Breast epithelium (tissue), 3 donors: ENCODE measurements around the gene URI1.

ENCODE experiments used
- POLR2A ChIP-seq: fragments of 450-650 bp; IDR thresholded peaks from one replicate; pipeline ENCODE4 v1.6.1; 2016; ENCODE audit warnings: antibody characterized with exemption, mild to moderate bottlenecking, moderate library complexity
- POLR2AphosphoS5 ChIP-seq, 3 donors: sonication (generic); formaldehyde crosslinking; IDR thresholded peaks; one replicate each; pipeline ENCODE4 v1.6.1; 2017; ENCODE audit warnings: antibody characterized with exemption in 3 of 3
- TF ChIP-seq, protein P1 (sequence below), 3 donors: fragments of 450-650 bp; IDR thresholded peaks; one replicate each; pipeline ENCODE4 v1.5.1; 2016 to 2017; ENCODE audit warnings: antibody characterized with exemption in 3 of 3, mild to moderate bottlenecking in 3 of 3, moderate library complexity in 3 of 3

DNA sequence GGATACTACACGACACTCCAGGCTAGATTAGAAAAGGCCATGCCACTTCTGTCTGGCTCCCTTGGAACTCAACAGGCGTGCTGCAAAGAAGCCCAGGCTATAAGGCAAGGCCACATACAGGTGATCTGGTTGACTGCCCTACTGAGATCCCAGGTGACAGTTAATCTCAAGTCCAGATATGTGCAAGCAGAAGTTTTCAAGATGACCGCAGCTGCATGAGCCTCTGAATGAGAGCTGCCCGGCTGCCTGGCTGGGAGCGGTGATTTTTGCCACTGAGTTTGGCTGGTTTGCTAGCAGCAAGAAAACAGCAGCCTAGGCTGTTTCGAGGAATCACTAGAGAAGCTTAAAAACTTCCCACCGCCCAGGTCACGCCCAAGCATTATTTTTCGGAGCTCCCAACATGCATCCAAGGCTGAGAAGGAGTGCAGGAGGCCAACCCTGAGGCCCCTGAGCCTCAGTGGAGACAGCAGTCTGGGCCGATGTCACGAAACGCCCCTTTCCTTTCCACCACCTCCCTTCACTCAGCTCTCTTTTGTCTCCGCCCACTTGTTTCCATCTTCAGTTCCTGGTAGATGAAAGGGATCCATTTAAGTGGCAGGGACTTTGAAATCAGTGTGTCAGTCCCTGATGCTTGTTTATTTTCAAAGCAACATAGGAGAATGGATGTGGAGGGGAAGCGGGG, 14.0 kb upstream of the URI1 start:
- TF ChIP-seq POLR2A (no peak), POLR2AphosphoS5 (IDR thresholded peaks at IDR 0.05) (no peak)
- TF ChIP-seq, protein P1, sequence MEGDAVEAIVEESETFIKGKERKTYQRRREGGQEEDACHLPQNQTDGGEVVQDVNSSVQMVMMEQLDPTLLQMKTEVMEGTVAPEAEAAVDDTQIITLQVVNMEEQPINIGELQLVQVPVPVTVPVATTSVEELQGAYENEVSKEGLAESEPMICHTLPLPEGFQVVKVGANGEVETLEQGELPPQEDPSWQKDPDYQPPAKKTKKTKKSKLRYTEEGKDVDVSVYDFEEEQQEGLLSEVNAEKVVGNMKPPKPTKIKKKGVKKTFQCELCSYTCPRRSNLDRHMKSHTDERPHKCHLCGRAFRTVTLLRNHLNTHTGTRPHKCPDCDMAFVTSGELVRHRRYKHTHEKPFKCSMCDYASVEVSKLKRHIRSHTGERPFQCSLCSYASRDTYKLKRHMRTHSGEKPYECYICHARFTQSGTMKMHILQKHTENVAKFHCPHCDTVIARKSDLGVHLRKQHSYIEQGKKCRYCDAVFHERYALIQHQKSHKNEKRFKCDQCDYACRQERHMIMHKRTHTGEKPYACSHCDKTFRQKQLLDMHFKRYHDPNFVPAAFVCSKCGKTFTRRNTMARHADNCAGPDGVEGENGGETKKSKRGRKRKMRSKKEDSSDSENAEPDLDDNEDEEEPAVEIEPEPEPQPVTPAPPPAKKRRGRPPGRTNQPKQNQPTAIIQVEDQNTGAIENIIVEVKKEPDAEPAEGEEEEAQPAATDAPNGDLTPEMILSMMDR (IDR thresholded peaks at IDR 0.05), result no peak
